Type B pancreatic cell (in vitro differentiated cells): ENCODE results near the gene RBM26. TPM values are rescaled to one million over a fixed set of nuclear protein-coding genes. Genes with fewer than 3 reads are reported as not detected.

ENCODE experiments used
- DNase-seq: peaks from one replicate; pipeline ENCODE4 v3.0.0; 2021; ENCODE audit warnings: mixed read lengths; ENCODE audit not compliant: unreplicated experiment; ENCODE audit errors: extremely low spot score
- H3K27ac Mint-ChIP-seq: 2 replicates; pipeline ENCODE4 v1.8.0; 2021; ENCODE audit warnings: mild to moderate bottlenecking, mixed read lengths
- H3K27me3 Mint-ChIP-seq: 2 replicates; pipeline ENCODE4 v1.8.0; 2021; ENCODE audit warnings: mixed read lengths
- H3K36me3 Mint-ChIP-seq: 2 replicates; pipeline ENCODE4 v1.8.0; 2021; ENCODE audit warnings: mixed read lengths
- H3K4me1 Mint-ChIP-seq: one replicate; pipeline ENCODE4 v1.8.0; 2021; ENCODE audit warnings: mixed read lengths; ENCODE audit not compliant: unreplicated experiment
- H3K4me3 Mint-ChIP-seq: 2 replicates; pipeline ENCODE4 v1.8.0; 2021; ENCODE audit warnings: mild to moderate bottlenecking, mixed read lengths
- H3K9me3 Mint-ChIP-seq: 2 replicates; pipeline ENCODE4 v1.8.0; 2021; ENCODE audit warnings: mixed read lengths
- total RNA-seq: library from RNA; stranded (reverse); gene quantifications from 2 replicates; pipeline ENCODE4 v1.2.1, GENCODE V29; 2021; ENCODE audit warnings: low replicate concordance
- TF ChIP-seq, protein P1 (sequence below): fragments of 200-600 bp; sonication (generic); conservative IDR thresholded peaks from 2 replicates; pipeline ENCODE4 v1.5.0; 2021; ENCODE audit warnings: antibody characterized with exemption, mild to moderate bottlenecking

Gene RBM26
- total RNA-seq, 1 donor from 2014 or later: 66.9 TPM

DNA sequence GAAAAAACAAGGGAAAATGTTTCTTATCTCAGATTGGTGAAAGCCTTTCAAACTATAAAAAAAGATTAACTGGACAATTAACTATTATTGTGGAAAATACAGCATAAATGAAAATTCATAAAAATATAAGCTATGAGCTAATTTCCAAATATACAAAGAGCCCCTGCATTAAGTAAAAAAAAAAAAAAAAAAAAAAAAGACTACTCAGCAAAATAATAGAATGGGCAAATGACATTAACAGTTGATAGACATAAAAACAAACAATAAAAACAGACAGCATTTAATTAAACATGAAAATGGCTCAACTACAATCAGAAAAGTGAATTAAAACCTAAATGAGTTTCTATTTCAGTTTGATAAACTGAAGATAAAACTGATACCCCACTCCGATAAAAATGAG is 77.5 kb downstream of the RBM26 start:
- no peak for DNase-seq
- H3K27me3 Mint-ChIP-seq: no peaks in the 10 kb centered on the region
- peaks cover 18% of the 10 kb centered on the region for H3K36me3 Mint-ChIP-seq
- no peak overlapping the region for H3K27ac Mint-ChIP-seq
- no peaks in the 10 kb centered on the region for H3K9me3 Mint-ChIP-seq
- H3K4me1 Mint-ChIP-seq: no peaks in the 10 kb centered on the region
- H3K4me3 Mint-ChIP-seq: no peak overlapping the region
- TF ChIP-seq, protein P1, sequence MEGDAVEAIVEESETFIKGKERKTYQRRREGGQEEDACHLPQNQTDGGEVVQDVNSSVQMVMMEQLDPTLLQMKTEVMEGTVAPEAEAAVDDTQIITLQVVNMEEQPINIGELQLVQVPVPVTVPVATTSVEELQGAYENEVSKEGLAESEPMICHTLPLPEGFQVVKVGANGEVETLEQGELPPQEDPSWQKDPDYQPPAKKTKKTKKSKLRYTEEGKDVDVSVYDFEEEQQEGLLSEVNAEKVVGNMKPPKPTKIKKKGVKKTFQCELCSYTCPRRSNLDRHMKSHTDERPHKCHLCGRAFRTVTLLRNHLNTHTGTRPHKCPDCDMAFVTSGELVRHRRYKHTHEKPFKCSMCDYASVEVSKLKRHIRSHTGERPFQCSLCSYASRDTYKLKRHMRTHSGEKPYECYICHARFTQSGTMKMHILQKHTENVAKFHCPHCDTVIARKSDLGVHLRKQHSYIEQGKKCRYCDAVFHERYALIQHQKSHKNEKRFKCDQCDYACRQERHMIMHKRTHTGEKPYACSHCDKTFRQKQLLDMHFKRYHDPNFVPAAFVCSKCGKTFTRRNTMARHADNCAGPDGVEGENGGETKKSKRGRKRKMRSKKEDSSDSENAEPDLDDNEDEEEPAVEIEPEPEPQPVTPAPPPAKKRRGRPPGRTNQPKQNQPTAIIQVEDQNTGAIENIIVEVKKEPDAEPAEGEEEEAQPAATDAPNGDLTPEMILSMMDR: no peak

DNA sequence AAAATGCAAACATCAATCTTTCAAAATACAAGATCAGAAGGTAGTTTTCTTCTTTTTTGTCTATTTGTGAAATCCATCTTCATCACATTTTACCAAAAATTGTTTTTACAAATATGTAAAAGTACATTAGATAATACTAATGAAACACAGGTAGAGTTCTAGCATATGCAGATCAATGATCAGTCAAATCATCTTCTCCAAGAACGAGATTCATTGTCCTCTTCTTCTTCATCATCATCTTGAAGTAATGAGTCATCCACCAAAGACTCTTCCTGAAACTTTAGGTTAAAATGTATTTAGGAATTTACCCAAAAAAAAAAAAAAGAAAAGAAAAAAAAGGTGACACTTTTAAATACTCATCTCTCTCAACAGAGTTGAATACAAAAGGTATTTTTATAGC is 85.6 kb downstream of the RBM26 start:
- Mint-ChIP-seq H3K4me1 (no peaks in the 10 kb centered on the region), H3K36me3 (peaks cover 9% of the 10 kb centered on the region), H3K27ac (no peak overlapping the region), H3K9me3 (no peaks in the 10 kb centered on the region), H3K4me3 (no peak overlapping the region), H3K27me3 (no peaks in the 10 kb centered on the region)
- no peak for DNase-seq
- TF ChIP-seq, protein P1: no peak

DNA sequence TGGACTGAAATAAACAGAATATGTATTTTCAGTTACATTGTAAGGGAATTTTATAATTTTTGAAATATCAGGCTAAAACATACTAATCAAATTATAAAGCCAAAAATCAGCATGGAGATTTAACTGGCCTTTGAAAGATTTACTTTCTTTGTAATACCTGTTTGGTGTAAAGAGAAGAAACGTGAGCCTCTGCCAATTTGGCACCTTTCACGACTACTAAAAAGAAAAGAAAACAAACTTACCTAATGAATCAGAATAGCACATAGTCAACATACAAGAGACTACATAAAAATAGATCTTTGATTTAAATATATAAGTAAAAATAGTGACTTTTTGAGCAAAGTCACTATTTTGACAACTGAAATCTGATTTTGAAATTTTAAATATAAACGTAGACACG is 87.4 kb downstream of the RBM26 start:
- TF ChIP-seq, protein P1: no peak
- Mint-ChIP-seq H3K36me3 (peaks cover 12% of the 10 kb centered on the region), H3K4me1 (no peaks in the 10 kb centered on the region), H3K27ac (no peak overlapping the region), H3K4me3 (no peak overlapping the region), H3K27me3 (no peaks in the 10 kb centered on the region), H3K9me3 (no peaks in the 10 kb centered on the region)
- no peak for DNase-seq

DNA sequence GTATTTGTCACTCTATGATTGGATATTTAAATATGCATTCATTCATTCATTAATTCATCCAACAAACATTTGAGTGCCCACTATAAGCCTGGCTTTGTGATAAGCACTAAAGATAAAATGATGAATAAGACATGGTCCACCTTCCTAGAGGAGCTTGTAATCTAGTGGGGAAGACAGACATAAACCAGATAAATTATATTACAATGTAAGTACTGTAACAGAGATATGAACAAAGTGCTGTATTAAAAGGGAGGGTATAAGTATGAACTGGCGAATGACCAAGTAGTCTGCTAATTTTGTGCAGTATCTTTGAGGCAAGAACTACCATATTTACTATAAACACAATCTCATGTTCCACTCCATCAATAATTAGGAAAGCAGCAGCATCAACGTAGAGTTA is 88.2 kb downstream of the RBM26 start:
- H3K27me3 Mint-ChIP-seq: no peaks in the 10 kb centered on the region
- H3K27ac Mint-ChIP-seq: no peak overlapping the region
- no peak overlapping the region for H3K4me3 Mint-ChIP-seq
- TF ChIP-seq, protein P1: no peak
- H3K9me3 Mint-ChIP-seq: no peaks in the 10 kb centered on the region
- H3K36me3 Mint-ChIP-seq: peaks cover 12% of the 10 kb centered on the region
- H3K4me1 Mint-ChIP-seq: no peaks in the 10 kb centered on the region
- DNase-seq: no peak

DNA sequence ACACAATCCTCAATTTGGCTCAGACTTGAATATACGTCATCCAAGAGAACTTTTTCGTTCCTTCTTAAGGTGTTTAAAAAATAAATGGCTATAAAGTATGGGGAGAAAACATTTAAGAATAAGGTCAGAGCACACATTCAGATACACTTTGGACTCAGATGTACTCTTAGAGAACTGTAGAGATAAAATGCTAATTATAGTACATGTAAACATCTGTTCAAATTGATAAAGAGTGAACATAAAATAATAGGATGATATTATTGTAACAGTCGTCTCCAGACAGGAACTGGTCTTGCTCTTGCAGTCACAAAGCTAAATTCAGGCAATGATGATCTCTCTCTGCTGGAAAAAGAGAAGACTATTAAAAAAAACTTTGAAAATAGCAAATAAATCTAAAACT is 91.4 kb downstream of the RBM26 start:
- Mint-ChIP-seq H3K4me3 (no peak overlapping the region), H3K27ac (no peak overlapping the region), H3K36me3 (peaks cover 7% of the 10 kb centered on the region), H3K4me1 (no peaks in the 10 kb centered on the region), H3K27me3 (no peaks in the 10 kb centered on the region), H3K9me3 (no peaks in the 10 kb centered on the region)
- TF ChIP-seq, protein P1: no peak
- no peak for DNase-seq

DNA sequence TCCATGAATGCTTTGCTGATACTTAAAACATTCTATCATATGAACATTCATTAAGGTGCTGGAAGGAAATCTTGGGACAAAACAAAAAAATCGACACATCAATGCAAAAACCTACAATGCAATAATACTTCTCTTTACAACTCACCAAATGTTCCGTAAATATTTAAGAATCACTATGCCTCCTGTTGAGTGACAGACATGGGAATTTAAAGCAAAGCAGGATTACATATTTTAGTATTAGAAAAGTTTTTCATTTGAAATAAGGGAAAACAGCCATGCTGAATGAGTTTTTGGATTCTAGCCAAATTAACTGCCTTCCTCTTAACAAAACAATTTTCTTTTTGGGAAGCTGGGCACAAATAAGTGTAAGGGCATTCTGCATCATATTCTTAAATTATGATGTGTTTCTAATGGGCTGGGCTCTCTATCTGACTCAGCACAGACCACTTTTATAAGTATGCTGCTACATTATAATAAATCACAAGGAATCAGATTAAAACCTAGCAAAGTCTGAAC is 93.7 kb downstream of the RBM26 start:
- TF ChIP-seq, protein P1: no peak
- no peak for DNase-seq
- Mint-ChIP-seq H3K36me3 (peaks cover 7% of the 10 kb centered on the region), H3K27ac (no peak overlapping the region), H3K27me3 (peaks cover 1% of the 10 kb centered on the region), H3K4me3 (no peak overlapping the region), H3K9me3 (no peaks in the 10 kb centered on the region), H3K4me1 (no peaks in the 10 kb centered on the region)
